HEK293 (cell line): Measurements from ENCODE around the gene PKP2.

ENCODE experiments used
- HOXA7 ChIP-seq: sonication (generic); formaldehyde crosslinking; IDR thresholded peaks from 2 replicates; pipeline ENCODE4 v1.8.1; 2022; ENCODE audit warnings: missing genetic modification reagents, borderline replicate concordance
- KLF7 ChIP-seq: fragments of 450-650 bp; formaldehyde crosslinking; IDR thresholded peaks from 2 replicates; pipeline ENCODE4 v1.5.1; 2016; ENCODE audit warnings: missing biosample characterization, missing genetic modification characterization, borderline replicate concordance
- MYNN ChIP-seq: fragments of 450-650 bp; formaldehyde crosslinking; IDR thresholded peaks from 2 replicates; pipeline ENCODE4 v1.5.1; 2016; ENCODE audit warnings: missing biosample characterization, missing genetic modification characterization, borderline replicate concordance
- PRDM6 ChIP-seq: fragments of 450-650 bp; formaldehyde crosslinking; IDR thresholded peaks from 2 replicates; pipeline ENCODE4 v1.5.1; 2017; ENCODE audit warnings: missing biosample characterization, missing genetic modification characterization
- ZBTB1 ChIP-seq: fragments of 450-650 bp; formaldehyde crosslinking; IDR thresholded peaks from 2 replicates; pipeline ENCODE4 v1.5.1; 2016; ENCODE audit warnings: missing biosample characterization, missing genetic modification characterization
- ZBTB17 ChIP-seq: fragments of 450-650 bp; formaldehyde crosslinking; IDR thresholded peaks from 2 replicates; pipeline ENCODE4 v1.5.1; 2016; ENCODE audit warnings: missing biosample characterization, missing genetic modification characterization
- ZFHX2 ChIP-seq: fragments of 450-650 bp; formaldehyde crosslinking; conservative IDR thresholded peaks from 2 replicates; pipeline ENCODE4 v1.5.1; 2016; ENCODE audit warnings: missing biosample characterization, missing genetic modification characterization
- ZNF114 ChIP-seq: fragments of 450-650 bp; formaldehyde crosslinking; IDR thresholded peaks from 2 replicates; pipeline ENCODE4 v1.5.0; 2017; ENCODE audit warnings: missing biosample characterization, missing genetic modification characterization
- ZNF132 ChIP-seq: fragments of 450-650 bp; formaldehyde crosslinking; IDR thresholded peaks from 2 replicates; pipeline ENCODE4 v1.5.1; 2017; ENCODE audit warnings: missing biosample characterization, missing genetic modification characterization, borderline replicate concordance
- ZNF146 ChIP-seq: fragments of 450-650 bp; formaldehyde crosslinking; IDR thresholded peaks from 2 replicates; pipeline ENCODE4 v1.5.1; 2016; ENCODE audit warnings: missing biosample characterization, missing genetic modification characterization
- ZNF221 ChIP-seq: fragments of 450-650 bp; formaldehyde crosslinking; IDR thresholded peaks from 2 replicates; pipeline ENCODE4 v1.5.1; 2017; ENCODE audit warnings: missing biosample characterization, missing genetic modification characterization, borderline replicate concordance
- ZNF24 ChIP-seq: fragments of 450-650 bp; formaldehyde crosslinking; IDR thresholded peaks from 2 replicates; pipeline ENCODE4 v1.5.1; 2016; ENCODE audit warnings: missing biosample characterization, missing genetic modification characterization
- ZNF362 ChIP-seq: fragments of 450-650 bp; formaldehyde crosslinking; IDR thresholded peaks from 2 replicates; pipeline ENCODE4 v1.5.1; 2016; ENCODE audit warnings: missing biosample characterization, missing genetic modification characterization
- ZNF394 ChIP-seq: fragments of 450-650 bp; formaldehyde crosslinking; IDR thresholded peaks from 2 replicates; pipeline ENCODE4 v1.5.1; 2016; ENCODE audit warnings: missing biosample characterization, missing genetic modification characterization, mild to moderate bottlenecking, moderate library complexity, borderline replicate concordance
- ZNF404 ChIP-seq: fragments of 450-650 bp; formaldehyde crosslinking; IDR thresholded peaks from 2 replicates; pipeline ENCODE4 v1.5.1; 2017; ENCODE audit warnings: missing biosample characterization, missing genetic modification characterization
- ZNF521 ChIP-seq: fragments of 450-650 bp; formaldehyde crosslinking; IDR thresholded peaks from 2 replicates; pipeline ENCODE4 v1.5.1; 2017; ENCODE audit warnings: missing biosample characterization, mild to moderate bottlenecking, missing genetic modification characterization
- ZNF544 ChIP-seq: fragments of 450-650 bp; formaldehyde crosslinking; IDR thresholded peaks from 2 replicates; pipeline ENCODE4 v1.5.0; 2017; ENCODE audit warnings: missing biosample characterization, missing genetic modification characterization
- ZNF558 ChIP-seq: fragments of 450-650 bp; formaldehyde crosslinking; IDR thresholded peaks from 2 replicates; pipeline ENCODE4 v1.5.1; 2016; ENCODE audit warnings: missing biosample characterization, missing genetic modification characterization
- ZNF571 ChIP-seq: fragments of 450-650 bp; formaldehyde crosslinking; IDR thresholded peaks from 2 replicates; pipeline ENCODE4 v1.5.0; 2017; ENCODE audit warnings: missing biosample characterization, missing genetic modification characterization
- ZNF623 ChIP-seq: fragments of 450-650 bp; formaldehyde crosslinking; IDR thresholded peaks from 2 replicates; pipeline ENCODE4 v1.5.1; 2016; ENCODE audit warnings: missing biosample characterization, missing genetic modification characterization
- ZNF629 ChIP-seq: fragments of 450-650 bp; formaldehyde crosslinking; IDR thresholded peaks from 2 replicates; pipeline ENCODE4 v1.5.1; 2017; ENCODE audit warnings: missing biosample characterization, missing genetic modification characterization
- ZNF645 ChIP-seq: fragments of 450-650 bp; formaldehyde crosslinking; IDR thresholded peaks from 2 replicates; pipeline ENCODE4; 2016; ENCODE audit warnings: missing biosample characterization, missing genetic modification characterization
- ZNF747 ChIP-seq: fragments of 450-650 bp; formaldehyde crosslinking; IDR thresholded peaks from 2 replicates; pipeline ENCODE4 v1.5.1; 2016; ENCODE audit warnings: missing biosample characterization, missing genetic modification characterization
- ZNF792 ChIP-seq: fragments of 450-650 bp; formaldehyde crosslinking; IDR thresholded peaks from 2 replicates; pipeline ENCODE4 v1.5.1; 2016; ENCODE audit warnings: missing biosample characterization, missing genetic modification characterization
- ZNF843 ChIP-seq: fragments of 450-650 bp; formaldehyde crosslinking; IDR thresholded peaks from 2 replicates; pipeline ENCODE4 v1.5.1; 2016; ENCODE audit warnings: missing biosample characterization, missing genetic modification characterization
- ZXDB ChIP-seq: fragments of 450-650 bp; formaldehyde crosslinking; IDR thresholded peaks from 2 replicates; pipeline ENCODE4 v1.5.1; 2016; ENCODE audit warnings: missing biosample characterization, missing genetic modification characterization
- TF ChIP-seq, protein P1 (sequence below): fragments of 450-650 bp; formaldehyde crosslinking; IDR thresholded peaks from 2 replicates; pipeline ENCODE4 v1.5.1; 2016; ENCODE audit warnings: missing biosample characterization, missing genetic modification characterization
- TF ChIP-seq, protein P2 (sequence below): fragments of 450-650 bp; formaldehyde crosslinking; IDR thresholded peaks from 2 replicates; pipeline ENCODE4 v1.5.1; 2016; ENCODE audit warnings: missing biosample characterization, missing genetic modification characterization
- TF ChIP-seq, protein P3 (sequence below): fragments of 450-650 bp; formaldehyde crosslinking; conservative IDR thresholded peaks from 2 replicates; pipeline ENCODE4 v1.5.1; 2016; ENCODE audit warnings: low read depth, missing biosample characterization, missing genetic modification characterization

The PKP2 gene

GRCh38 chr12:32755051-32755653 lies 141.4 kb downstream of the PKP2 start (continued):
- TF ChIP-seq MYNN (tag by site-specific recombination) (no peak), HOXA7 (no peak), ZXDB (tag by site-specific recombination) (0 out of 2 replicates have a peak, but pooled peaks have one; percentile 48), ZNF132 (tag by site-specific recombination) (no peak), ZNF114 (tag by site-specific recombination) (no peak), ZNF24 (tag by site-specific recombination) (0 out of 2 replicates have a peak, but pooled peaks have one; percentile 48), ZNF571 (no peak), ZNF623 (tag by site-specific recombination) (no peak; the same call in 1 of the 2 replicates), ZNF544 (tag by site-specific recombination) (no peak), ZNF362 (no peak), ZNF394 (tag by site-specific recombination) (peak; percentile 90), ZNF747 (tag by site-specific recombination) (no peak), ZNF404 (tag by site-specific recombination) (no peak), KLF7 (tag by site-specific recombination) (no peak; the same call in 1 of the 2 replicates), PRDM6 (tag by site-specific recombination) (0 out of 2 replicates have a peak, but pooled peaks have one; percentile 23), ZNF521 (tag by site-specific recombination) (no peak), ZNF843 (tag by site-specific recombination) (no peak), ZNF629 (tag by site-specific recombination) (peak; percentile 52; the same call in 1 of the 2 replicates), ZBTB17 (peak; percentile 84), ZFHX2 (tag by site-specific recombination) (no peak), ZBTB1 (tag by site-specific recombination) (0 out of 2 replicates have a peak, but pooled peaks have one; percentile 23), ZNF792 (tag by site-specific recombination) (no peak), ZNF558 (no peak; the same call in 1 of the 2 replicates), ZNF146 (no peak), ZNF221 (no peak), ZNF645 (no peak)
- TF ChIP-seq, protein P1, sequence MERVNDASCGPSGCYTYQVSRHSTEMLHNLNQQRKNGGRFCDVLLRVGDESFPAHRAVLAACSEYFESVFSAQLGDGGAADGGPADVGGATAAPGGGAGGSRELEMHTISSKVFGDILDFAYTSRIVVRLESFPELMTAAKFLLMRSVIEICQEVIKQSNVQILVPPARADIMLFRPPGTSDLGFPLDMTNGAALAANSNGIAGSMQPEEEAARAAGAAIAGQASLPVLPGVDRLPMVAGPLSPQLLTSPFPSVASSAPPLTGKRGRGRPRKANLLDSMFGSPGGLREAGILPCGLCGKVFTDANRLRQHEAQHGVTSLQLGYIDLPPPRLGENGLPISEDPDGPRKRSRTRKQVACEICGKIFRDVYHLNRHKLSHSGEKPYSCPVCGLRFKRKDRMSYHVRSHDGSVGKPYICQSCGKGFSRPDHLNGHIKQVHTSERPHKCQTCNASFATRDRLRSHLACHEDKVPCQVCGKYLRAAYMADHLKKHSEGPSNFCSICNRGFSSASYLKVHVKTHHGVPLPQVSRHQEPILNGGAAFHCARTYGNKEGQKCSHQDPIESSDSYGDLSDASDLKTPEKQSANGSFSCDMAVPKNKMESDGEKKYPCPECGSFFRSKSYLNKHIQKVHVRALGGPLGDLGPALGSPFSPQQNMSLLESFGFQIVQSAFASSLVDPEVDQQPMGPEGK (tag by site-specific recombination): peak; percentile 49; the same call in 1 of the 2 replicates
- TF ChIP-seq, protein P2, sequence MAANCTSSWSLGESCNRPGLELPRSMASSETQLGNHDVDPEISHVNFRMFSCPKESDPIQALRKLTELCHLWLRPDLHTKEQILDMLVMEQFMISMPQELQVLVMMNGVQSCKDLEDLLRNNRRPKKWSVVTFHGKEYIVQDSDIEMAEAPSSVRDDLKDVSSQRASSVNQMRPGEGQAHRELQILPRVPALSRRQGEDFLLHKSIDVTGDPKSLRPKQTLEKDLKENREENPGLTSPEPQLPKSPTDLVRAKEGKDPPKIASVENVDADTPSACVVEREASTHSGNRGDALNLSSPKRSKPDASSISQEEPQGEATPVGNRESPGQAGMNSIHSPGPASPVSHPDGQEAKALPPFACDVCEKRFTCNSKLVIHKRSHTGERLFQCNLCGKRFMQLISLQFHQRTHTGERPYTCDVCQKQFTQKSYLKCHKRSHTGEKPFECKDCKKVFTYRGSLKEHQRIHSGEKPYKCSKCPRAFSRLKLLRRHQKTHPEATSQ (tag by site-specific recombination): no peak
- TF ChIP-seq, protein P3, sequence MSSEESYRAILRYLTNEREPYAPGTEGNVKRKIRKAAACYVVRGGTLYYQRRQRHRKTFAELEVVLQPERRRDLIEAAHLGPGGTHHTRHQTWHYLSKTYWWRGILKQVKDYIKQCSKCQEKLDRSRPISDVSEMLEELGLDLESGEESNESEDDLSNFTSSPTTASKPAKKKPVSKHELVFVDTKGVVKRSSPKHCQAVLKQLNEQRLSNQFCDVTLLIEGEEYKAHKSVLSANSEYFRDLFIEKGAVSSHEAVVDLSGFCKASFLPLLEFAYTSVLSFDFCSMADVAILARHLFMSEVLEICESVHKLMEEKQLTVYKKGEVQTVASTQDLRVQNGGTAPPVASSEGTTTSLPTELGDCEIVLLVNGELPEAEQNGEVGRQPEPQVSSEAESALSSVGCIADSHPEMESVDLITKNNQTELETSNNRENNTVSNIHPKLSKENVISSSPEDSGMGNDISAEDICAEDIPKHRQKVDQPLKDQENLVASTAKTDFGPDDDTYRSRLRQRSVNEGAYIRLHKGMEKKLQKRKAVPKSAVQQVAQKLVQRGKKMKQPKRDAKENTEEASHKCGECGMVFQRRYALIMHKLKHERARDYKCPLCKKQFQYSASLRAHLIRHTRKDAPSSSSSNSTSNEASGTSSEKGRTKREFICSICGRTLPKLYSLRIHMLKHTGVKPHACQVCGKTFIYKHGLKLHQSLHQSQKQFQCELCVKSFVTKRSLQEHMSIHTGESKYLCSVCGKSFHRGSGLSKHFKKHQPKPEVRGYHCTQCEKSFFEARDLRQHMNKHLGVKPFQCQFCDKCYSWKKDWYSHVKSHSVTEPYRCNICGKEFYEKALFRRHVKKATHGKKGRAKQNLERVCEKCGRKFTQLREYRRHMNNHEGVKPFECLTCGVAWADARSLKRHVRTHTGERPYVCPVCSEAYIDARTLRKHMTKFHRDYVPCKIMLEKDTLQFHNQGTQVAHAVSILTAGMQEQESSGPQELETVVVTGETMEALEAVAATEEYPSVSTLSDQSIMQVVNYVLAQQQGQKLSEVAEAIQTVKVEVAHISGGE: peak; percentile 92
